Esophagus (tissue), 2 donors: Measurements from ENCODE around the gene MYH15. TPM values are rescaled to one million over a fixed set of nuclear protein-coding genes. Genes with fewer than 3 reads are reported as not detected.

Experiments used
- H3K27ac ChIP-seq, 2 donors: one replicate each; pipeline ENCODE4 v1.5.1; 2013; ENCODE audit warnings: low read depth in 2 of 2, mild to moderate bottlenecking in 2 of 2, inconsistent platforms in 1 of 2, low read length in 1 of 2, moderate library complexity in 1 of 2
- H3K27me3 ChIP-seq, 2 donors: one replicate each; pipeline ENCODE4 v1.6.1; 2013; ENCODE audit warnings: low read length in 2 of 2, control low read depth in 1 of 2, mild to moderate bottlenecking in 1 of 2; ENCODE audit not compliant: insufficient read depth in 2 of 2, control insufficient read depth in 1 of 2
- H3K36me3 ChIP-seq, 2 donors: one replicate each; pipeline ENCODE4 v1.6.1; 2013; ENCODE audit warnings: low read length in 1 of 2; ENCODE audit not compliant: control insufficient read depth in 2 of 2, insufficient read depth in 2 of 2
- H3K4me1 ChIP-seq, 2 donors: one replicate each; pipeline ENCODE4 v1.6.1; 2013; ENCODE audit warnings: low read length in 1 of 2; ENCODE audit not compliant: control insufficient read depth in 2 of 2, insufficient read depth in 2 of 2
- H3K4me3 ChIP-seq, 2 donors: one replicate each; pipeline ENCODE4 v1.5.1; 2013; ENCODE audit warnings: low read length in 2 of 2, mild to moderate bottlenecking in 2 of 2, low read depth in 1 of 2, moderate library complexity in 1 of 2
- H3K9me3 ChIP-seq, 2 donors: one replicate each; pipeline ENCODE4 v1.6.1; 2013; ENCODE audit warnings: mild to moderate bottlenecking in 2 of 2, low read depth in 1 of 2, low read length in 1 of 2, moderate library complexity in 1 of 2; ENCODE audit not compliant: control insufficient read depth in 2 of 2, insufficient read depth in 1 of 2
- WGBS, 2 donors: extraction: QIAGEN DNeasy Blood & Tissue Kit; methylation state at CpG; one replicate each; pipeline ENCODE4 v1.1.7; 2013; 5-methylcytosine and 5-hydroxymethylcytosine counted together
- polyA plus RNA-seq, 2 donors: library from polyadenylated mRNA; stranded (reverse); fragments of 200-250 nt; gene quantifications; one replicate each; pipeline ENCODE4 v1.2.3, GENCODE V29; 2013
- donor health status: healthy with polysubstance abuse.
- donor health status: Bipolar disorder and iron deficiency.

The MYH15 gene
- polyA plus RNA-seq, 2 donors: 0.01 to 0.02 TPM

DNA sequence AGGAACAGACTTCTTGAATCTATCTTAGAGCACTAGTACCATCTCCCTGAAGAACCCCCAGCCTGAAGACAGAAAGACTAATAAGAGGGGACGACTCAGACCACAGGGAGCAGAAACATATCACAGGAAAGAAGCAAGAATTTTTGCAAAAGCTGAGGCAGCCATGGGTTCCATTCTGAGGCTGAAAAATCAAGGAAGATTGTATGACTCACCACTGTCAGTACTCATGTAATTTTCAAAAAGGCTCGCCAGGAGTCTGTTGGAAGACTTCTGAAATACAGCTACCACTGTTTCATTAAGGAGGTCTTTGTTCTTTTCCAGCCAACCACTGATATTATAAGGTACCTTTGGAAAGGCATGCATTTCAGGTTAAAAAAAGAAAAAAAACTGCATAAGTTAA, 47.5 kb downstream of the MYH15 start:
- H3K27me3 ChIP-seq: no peaks in the 10 kb centered on the region
- WGBS, 2 donors: 72 to 79% methylated on average over 2 of the region's 2 CpGs
- no peak overlapping the region for H3K4me3 ChIP-seq
- H3K4me1 ChIP-seq: no peaks in the 10 kb centered on the region
- H3K36me3 ChIP-seq: no peaks in the 10 kb centered on the region
- no peaks in the 10 kb centered on the region for H3K9me3 ChIP-seq
- no peak overlapping the region for H3K27ac ChIP-seq

DNA sequence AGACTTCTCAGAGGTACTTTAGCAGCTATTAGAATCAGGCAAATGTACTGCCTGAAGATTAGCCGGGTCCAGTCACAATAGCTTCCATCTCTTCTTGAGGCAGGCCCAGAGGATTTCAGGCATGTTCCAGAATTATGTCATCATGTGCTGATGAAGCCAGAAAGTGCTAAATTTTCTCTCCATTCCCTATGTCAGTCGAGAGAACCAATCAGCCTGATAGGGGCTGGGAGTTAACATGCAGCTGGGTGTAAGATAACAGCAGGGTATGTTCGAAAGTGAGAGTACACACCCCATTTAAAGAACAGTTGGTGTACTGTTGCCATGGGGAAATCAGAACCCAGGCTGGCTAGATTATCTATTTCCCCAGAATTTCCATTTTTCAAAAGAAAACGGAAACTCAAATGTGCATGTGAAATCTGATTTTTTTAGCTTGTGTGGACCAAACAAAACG, 48.7 kb downstream of the MYH15 start:
- Histone ChIP-seq H3K9me3 (no peaks in the 10 kb centered on the region), H3K36me3 (no peaks in the 10 kb centered on the region), H3K4me3 (no peak overlapping the region), H3K27ac (no peak overlapping the region), H3K27me3 (no peaks in the 10 kb centered on the region), H3K4me1 (no peaks in the 10 kb centered on the region)
- 55 to 61% methylated on average over 5 of the region's 5 CpGs for WGBS, 2 donors

DNA sequence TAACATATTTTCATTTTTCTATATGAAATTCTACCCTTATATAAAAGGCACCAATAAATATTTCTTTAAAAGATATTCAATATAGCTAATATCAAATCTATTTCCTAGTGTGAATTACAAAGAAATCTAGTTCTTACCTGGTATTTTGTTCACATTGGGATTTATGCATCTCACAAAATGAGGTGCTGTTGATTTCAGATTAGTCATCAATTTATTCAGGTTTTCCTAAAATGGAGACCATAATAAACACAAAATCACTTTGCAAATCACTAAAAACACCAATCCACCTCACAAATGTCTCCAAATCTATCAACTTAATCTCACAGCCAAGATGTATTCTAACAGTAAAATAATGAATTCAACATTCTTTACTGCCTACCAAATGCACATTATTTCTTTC, 51.2 kb downstream of the MYH15 start:
- peaks cover 0 to 3% of the 10 kb centered on the region in 2 donors for H3K27me3 ChIP-seq
- no peaks in the 10 kb centered on the region for H3K4me1 ChIP-seq
- no peak overlapping the region for H3K27ac ChIP-seq
- no peaks in the 10 kb centered on the region for H3K9me3 ChIP-seq
- no peaks in the 10 kb centered on the region for H3K36me3 ChIP-seq
- H3K4me3 ChIP-seq: no peak overlapping the region

DNA sequence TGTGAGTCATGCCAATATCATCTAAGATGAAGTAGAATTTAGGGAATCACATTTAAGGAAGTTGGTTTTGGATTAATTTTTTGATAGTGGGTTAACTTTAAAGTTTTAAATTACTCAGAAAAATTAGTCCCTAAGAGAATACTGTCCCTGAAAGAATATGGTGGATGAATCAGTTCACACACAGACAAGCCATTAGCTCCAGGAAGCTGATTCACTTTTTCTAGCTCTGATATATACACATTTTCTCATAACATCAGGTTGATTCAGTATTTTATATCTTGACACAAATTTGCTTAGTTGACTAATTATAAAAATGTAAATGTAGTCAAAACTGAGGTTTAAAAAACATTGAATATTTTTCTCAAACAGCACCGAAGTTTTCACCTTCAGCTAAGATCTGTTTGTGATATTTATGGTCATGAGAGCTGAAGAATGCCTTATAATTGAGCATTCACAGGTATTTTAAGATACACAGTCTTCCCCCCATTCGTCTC, 55.1 kb downstream of the MYH15 start:
- 68 to 82% methylated on average over 2 of the region's 2 CpGs for WGBS, 2 donors
- Histone ChIP-seq H3K4me3 (no peak overlapping the region), H3K27me3 (peaks cover 0 to 3% of the 10 kb centered on the region in 2 donors), H3K9me3 (no peaks in the 10 kb centered on the region), H3K4me1 (no peaks in the 10 kb centered on the region), H3K36me3 (no peaks in the 10 kb centered on the region), H3K27ac (no peak overlapping the region)

DNA sequence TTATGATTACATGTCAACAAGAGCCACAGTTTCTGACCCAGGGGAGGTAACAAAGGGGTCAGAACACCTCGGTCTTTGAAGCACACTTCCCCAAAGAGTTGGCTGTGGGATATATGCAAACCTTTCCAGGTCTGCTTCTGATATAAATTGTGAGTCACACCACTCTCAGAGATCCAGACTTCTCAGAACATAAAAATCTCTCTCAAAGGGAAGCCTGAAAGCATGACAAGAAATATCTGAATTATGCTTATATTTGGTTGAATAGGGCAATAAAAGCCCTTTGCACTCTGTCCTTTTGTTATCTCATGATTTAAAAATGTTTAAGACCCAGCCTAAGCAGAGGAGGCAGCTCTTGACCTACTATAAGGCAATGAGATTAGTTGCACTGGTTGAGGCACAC, 56.8 kb downstream of the MYH15 start:
- no peak overlapping the region for H3K27ac ChIP-seq
- 48 to 67% methylated on average over 1 of the region's 1 CpG for WGBS, 2 donors
- H3K9me3 ChIP-seq: no peaks in the 10 kb centered on the region
- H3K36me3 ChIP-seq: no peaks in the 10 kb centered on the region
- no peak overlapping the region for H3K4me3 ChIP-seq
- no peaks in the 10 kb centered on the region for H3K4me1 ChIP-seq
- H3K27me3 ChIP-seq: peaks cover 0 to 3% of the 10 kb centered on the region in 2 donors

DNA sequence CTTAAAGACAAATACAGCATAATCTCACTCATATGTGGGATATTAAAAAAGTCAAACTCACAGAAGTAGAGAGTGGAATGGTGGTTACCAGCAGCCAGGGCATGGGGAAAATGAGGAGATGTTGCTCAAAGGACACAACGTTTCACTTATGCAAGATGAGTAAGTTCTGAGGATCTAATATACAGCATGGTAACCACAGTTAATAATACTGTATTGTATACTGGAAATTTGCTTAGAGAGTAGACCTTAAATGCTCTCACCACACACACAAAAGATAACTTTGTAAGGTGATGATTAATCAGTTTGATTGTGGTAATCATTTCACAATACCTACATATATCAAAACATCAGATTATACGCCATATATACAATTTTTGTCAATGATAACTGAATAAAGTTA, 60.0 kb downstream of the MYH15 start:
- Histone ChIP-seq H3K4me3 (no peak overlapping the region), H3K36me3 (no peaks in the 10 kb centered on the region), H3K4me1 (no peaks in the 10 kb centered on the region), H3K27ac (no peak overlapping the region), H3K9me3 (peaks cover 0 to 5% of the 10 kb centered on the region in 2 donors), H3K27me3 (peaks cover 0 to 3% of the 10 kb centered on the region in 2 donors)
- WGBS, 2 donors: 40 to 78% methylated on average over 2 of the region's 2 CpGs

DNA sequence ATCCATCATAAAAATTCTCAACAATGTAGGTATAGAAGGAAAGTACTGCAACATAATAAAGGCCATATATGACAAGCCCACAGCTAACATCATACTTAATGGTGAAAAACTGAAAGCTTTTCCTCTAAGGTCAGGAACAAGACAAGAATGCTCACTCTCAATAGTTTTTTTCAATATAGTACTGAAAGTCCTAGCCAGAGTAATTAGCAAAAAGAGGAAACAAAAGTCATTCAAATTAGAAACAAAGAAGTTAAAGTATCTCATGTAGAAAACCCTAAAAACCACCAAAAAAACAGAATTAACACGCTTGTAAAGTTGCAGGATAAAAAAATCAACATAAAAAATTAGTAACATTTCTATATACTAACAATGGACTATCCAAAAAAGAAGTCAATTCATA, 61.8 kb downstream of the MYH15 start:
- H3K9me3 ChIP-seq: peaks cover 0 to 5% of the 10 kb centered on the region in 2 donors
- no peak overlapping the region for H3K27ac ChIP-seq
- H3K4me1 ChIP-seq: no peaks in the 10 kb centered on the region
- 74 to 83% methylated on average over 1 of the region's 1 CpG for WGBS, 2 donors
- no peaks in the 10 kb centered on the region for H3K27me3 ChIP-seq
- no peak overlapping the region for H3K4me3 ChIP-seq
- H3K36me3 ChIP-seq: no peaks in the 10 kb centered on the region

DNA sequence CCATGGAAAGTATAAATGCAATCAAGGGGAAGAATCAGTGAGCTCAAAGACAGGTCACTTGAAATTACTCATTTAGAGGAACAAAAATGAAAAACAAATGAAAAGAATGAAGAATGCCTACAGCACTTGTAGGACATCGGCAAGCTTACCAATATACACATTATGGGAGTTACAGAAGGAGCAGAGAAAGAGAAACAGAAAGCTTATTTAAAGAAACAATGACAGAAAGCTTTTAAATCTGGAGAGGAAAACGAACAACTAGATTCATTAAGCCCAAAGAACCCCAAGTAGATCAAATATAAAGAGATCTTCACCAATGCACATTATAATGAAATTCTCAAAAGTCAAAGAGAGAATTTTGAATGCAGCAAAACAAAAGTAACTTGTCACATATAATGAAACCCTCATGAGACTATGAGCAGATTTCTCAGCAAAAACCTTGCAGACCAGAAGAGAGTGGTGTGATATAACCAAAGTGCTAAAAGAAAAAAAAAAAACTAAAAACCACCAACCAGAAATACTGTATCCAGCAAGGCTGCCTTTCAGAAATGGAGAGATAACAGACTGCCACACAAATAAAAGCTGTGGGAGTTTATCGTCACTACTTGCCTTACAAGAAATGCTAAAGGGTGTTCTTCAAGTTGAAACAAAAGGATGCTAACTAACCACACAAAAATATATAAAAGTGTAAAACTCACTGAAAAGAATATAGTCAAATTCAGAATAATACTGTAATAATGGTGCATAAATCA, 63.1 kb downstream of the MYH15 start:
- WGBS, 2 donors: 79 to 90% methylated on average over 3 of the region's 3 CpGs
- Histone ChIP-seq H3K4me1 (no peaks in the 10 kb centered on the region), H3K9me3 (peaks cover 0 to 5% of the 10 kb centered on the region in 2 donors), H3K27me3 (no peaks in the 10 kb centered on the region), H3K4me3 (no peak overlapping the region), H3K36me3 (no peaks in the 10 kb centered on the region), H3K27ac (no peak overlapping the region)

GRCh38 chr3:108442281-108442680, 68.1 kb downstream of the MYH15 start:
- peaks cover 0 to 5% of the 10 kb centered on the region in 2 donors for H3K9me3 ChIP-seq
- no peaks in the 10 kb centered on the region for H3K36me3 ChIP-seq
- H3K4me3 ChIP-seq: no peak overlapping the region
- no peaks in the 10 kb centered on the region for H3K27me3 ChIP-seq
- H3K27ac ChIP-seq: no peak overlapping the region
- 58 to 75% methylated on average over 2 of the region's 2 CpGs for WGBS, 2 donors
- no peaks in the 10 kb centered on the region for H3K4me1 ChIP-seq

GRCh38 chr3:108441518-108441917, 68.9 kb downstream of the MYH15 start:
- H3K4me3 ChIP-seq: no peak overlapping the region
- WGBS, 2 donors: 65 to 72% methylated on average over 2 of the region's 2 CpGs
- H3K4me1 ChIP-seq: no peaks in the 10 kb centered on the region
- H3K27ac ChIP-seq: no peak overlapping the region
- no peaks in the 10 kb centered on the region for H3K36me3 ChIP-seq
- H3K9me3 ChIP-seq: peaks cover 0 to 5% of the 10 kb centered on the region in 2 donors
- H3K27me3 ChIP-seq: no peaks in the 10 kb centered on the region
